Non-pigmented ciliary epithelial cell (primary cell): ENCODE data around the gene LGALS3BP.

Experiments used
- DNase-seq: peaks from one replicate; pipeline ENCODE4 v3.0.0-alpha.2; 2010; ENCODE audit warnings: low read depth

Gene LGALS3BP

GRCh38 chr17:78981010-78981888 lies 1.5 kb upstream of the LGALS3BP start:
- DNase-seq: no peak

GRCh38 chr17:78980624-78980972 lies 875 bp upstream of the LGALS3BP start:
- DNase-seq: no peak

GRCh38 chr17:78977997-78978973 lies 1.4 kb downstream of the LGALS3BP start:
- DNase-seq: no peak

DNA sequence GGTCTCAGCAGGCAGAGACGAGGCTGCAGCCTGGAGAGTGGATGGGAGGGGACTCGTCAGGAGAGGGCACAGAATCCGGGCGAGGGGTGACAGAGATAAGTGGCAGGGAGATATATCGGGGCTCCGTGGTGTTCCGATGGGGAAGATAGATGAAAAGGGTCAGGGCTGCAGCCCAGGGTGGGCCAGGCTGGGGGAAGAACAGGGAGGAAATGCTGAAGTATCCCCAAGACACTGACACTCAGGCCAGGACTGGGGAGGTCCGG lies 2.1 kb downstream of the LGALS3BP start:
- DNase-seq: no peak

- DNase-seq: no peak
These were observed 2.6 kb downstream of the LGALS3BP start for GRCh38 chr17:78976907-78977680.

DNA sequence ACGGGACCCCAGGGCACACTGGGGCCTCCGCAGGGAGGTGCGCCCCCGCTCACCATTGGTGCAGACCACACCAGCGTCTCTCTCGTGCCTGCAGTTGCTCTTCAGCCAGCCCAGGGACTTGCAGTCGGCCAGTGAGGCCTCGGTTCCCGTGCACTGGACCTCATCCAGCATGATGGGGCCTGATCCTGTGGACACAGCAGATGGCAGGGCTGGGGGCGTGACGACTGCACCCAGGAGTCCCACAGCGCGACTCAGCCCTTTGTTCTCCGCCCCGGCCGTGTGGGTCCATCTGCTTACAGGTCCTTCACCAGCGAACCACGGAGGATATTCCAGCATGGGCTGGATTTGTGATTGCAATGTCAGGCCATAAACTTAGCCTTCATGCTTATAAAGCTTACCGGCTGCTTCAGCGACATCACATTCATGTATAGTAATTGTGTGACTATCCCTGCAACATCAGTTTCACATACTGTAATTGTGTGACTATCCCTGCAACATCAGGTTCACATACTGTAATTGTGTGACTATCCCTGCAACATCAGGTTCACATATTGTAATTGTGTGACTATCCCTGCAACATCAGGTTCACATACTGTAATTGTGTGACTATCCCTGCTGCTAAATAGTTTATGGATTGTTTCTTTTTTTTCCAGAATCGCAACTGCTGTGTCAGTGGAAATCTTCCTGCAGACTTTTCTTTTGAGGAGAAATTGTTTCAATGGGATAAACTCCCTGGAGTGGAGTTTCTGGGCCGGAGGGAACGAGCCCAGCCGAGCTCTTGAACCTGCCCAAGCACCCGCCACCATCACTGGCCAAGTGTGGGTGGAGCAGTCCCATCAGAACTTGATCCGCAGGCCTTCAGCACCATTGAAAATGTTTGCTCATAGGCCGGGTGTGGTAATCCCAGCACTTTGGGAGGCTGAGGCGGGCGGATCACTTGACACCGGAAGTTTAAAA lies 4.8 kb downstream of the LGALS3BP start:
- no peak for DNase-seq

GRCh38 chr17:78973792-78974520 lies 5.8 kb downstream of the LGALS3BP start:
- no peak for DNase-seq

DNA sequence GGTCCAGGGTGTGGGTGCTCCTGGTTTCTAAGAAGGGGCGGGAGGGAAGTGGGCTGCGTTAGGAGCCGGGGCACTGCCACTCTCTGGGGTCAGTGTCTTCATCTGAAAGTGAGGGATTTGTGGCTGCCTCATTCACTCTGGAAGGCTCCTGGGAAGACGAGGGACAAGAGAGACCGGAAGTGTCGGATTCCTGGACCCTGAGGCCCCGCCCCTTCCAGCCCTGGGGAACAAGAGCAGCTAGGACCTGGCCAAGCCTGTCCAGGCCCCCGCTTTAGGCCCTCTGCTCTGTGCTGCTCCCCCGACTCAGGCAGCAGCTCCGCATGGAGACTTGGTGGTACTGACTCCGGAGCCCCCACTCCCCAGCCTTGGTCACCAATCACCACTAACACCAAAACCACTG lies 6.5 kb downstream of the LGALS3BP start:
- DNase-seq: no peak

DNA sequence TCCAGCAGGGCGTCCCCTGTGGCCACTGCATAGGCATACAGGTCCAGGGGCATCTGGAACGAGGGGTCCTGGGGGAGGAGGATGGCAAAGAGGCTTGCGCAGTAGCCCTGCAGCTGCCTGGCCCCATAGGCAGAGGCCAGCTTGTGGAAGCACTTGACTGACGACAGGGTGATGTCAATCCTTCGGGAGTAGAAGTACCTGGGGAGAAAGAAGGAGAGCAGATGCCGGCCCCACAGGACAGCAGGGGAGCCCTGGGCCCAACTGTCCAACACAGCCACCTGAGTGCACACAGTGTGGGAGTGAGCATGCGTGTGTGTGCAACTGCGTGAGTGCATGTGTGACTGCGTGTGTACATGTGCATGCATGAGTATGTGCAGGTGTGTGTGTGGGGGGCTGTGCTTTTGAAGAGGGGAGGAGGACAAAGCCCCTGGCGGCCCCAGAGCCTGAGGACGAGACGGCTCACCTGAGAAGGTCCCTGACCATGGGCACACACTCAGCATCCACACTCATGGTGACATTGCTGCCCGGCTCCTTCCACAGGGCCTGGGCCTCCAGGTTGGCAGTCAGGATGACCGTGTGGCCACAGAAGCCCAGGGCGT lies 7.1 kb downstream of the LGALS3BP start:
- no peak for DNase-seq

DNA sequence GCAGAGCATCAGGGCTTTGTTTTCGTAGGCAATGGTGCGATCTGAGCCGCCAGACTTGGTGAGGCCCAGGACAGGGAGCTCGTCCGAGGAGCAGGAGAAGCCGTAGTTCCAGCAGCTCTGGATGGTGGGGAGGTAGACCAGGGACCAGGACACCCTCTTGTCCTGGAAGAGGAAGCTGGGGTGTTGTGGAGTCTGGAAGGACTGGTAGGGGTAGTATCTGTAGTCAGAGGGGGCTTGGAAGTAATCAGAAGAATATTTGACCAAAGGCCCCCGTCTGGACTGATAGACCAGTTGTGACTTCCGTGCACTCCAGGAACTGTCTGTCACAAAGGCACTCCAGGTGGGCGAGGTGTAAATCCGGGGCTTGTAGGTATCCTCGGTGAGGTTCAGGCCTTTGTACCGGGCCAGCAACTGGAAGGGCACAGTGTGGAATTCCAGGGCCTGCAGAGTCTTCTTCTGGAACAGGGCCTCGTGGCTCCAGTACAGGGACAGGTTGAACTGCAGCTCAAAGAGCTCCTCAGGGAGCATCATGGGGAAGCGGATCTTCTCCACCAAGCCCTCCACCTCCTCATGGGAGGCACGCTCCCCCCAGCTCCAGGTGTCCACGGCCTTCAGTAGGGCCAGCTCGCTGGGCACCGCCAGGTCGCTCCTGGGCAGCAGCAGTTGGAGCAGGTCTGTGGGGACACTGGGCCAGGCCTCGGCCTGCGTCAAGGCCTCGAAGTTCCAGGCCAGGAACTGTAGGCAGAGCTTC lies 7.8 kb downstream of the LGALS3BP start:
- no peak for DNase-seq

DNA sequence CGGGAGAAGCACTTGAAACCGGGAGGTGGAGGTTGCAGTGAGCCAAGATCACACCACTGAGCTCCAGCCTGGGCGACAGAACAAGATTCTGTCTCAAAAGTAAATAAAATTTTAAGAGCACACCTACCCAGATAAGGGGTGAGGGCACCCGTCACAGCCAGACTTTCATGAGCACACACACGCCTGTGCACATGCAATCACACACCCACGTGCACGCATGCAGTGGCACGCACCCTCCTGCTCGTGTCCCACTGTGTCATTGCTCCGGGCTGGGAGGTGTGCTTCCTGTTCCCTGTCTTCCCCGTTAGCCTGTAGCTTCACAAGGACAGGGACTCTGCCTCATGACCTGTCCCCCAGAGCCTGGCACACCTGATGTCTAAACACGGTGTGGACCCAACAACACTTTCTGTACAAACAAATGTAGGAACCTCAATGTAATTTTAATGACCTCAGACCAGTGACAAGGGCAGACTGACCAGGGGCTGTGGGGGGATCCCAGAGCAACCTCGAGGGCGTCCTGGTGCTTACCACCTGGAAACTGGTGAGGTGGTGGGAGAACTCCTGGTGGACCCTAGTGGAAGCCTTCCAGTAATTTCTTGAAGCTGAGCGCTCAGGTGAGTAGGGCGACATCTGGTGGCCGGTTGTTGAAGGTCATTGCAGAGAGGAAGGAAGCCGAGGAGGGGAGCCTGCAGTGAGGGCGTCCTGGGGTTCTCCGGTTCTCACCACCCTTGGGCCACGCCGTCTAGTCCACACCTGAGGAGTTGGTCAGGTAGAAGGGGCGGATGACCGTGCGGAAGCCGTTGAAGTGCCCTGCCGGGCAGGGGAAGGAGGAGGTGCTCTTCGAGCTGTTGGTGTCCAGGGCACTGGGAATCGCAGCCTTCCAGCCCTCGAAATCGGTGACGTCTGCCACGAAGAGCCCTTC lies 8.6 kb downstream of the LGALS3BP start:
- no peak for DNase-seq

- no peak for DNase-seq
These were observed 9.9 kb downstream of the LGALS3BP start for GRCh38 chr17:78969865-78970264.

DNA sequence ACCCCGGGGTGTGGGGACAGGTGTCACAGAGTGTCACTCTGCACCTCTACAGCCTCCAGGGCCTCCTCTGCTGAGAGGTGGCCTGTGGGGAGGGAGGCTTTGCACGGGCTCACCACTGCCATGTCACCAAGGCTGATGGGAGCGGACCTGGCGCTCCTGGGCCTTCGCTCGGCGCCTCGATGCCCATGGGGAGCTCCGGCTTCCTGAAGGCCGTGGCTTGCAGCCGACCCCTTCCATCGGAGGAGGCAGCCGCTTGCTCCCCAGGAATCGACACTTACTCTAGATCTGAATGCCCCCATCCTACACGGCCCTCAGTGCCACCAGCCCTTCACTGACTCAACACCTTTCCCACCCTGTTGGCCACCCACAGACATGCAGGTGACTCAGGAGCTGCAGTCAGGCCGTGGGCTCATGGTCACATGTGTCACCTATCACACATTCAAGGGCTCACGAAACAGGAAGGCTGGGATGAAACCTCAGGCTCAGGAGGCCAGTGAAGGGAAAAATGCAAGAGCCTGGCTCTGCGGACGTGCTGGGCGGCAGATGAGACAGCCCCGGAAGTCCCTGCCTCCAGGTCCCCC lies 11.9 kb downstream of the LGALS3BP start:
- no peak for DNase-seq

DNA sequence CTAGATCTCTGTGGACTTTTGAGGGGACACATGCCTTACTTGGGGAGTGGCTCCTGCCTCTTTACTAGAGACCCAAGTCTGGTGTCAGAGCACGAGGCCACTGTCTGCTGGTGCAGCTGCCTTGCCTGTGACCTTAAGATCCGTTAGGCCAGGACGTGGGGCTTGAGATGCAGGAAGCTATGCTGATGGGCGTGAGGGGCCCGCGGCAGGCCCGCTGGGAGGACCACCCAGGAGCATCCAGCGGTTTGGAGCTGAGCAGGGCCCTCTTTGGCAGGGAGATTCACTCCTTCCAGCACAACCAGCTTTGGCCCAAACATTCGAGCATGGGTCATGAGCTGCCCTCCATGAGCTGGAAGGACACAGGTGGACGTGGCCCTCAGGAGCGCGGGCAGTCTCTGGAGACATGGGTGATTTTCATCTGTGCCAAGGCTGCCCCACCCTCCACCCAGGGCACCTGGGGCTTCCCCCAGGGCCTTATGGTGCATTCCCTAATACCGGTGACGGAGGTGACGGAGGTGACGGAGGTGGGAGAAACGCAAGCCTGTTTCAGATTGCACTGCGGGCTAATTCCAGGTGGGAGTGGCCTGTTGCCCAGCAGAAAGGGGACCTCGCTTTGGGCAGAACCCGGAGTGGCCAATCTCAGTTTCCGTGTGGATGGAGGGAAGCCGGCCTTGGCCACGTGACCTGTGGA lies 12.7 kb downstream of the LGALS3BP start:
- DNase-seq: no peak

- no peak for DNase-seq
These were observed 13.5 kb downstream of the LGALS3BP start for GRCh38 chr17:78966123-78966813.

DNA sequence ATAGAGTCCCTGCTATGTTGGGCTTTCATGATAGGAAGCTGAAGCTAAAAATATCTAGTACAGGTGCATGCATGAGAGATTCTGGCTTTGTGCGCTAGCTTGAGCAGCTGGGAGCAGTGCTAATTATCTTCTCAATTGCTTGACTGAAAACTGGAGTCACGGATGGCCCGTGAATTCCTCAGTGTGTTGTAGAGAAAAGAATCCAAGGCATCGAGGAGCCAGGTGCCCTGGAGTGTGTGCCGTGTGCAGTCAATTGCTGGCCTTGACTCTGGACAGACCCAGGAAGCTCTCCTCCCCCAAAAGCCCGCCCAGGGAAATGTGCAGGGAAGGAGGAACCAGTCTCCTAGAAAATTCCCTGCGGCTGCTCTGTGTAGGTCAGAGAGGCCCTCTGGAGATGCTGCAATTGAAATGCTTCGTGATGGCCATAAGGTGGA lies 14.2 kb downstream of the LGALS3BP start:
- DNase-seq: no peak

GRCh38 chr17:78963378-78963777 lies 16.3 kb downstream of the LGALS3BP start:
- no peak for DNase-seq
